Ovary (tissue), 3 donors: ENCODE measurements around the gene CFAP300.

Experiments used
- POLR2A ChIP-seq: fragments of 450-650 bp; IDR thresholded peaks from one replicate; pipeline ENCODE4 v1.6.1; 2017; ENCODE audit warnings: antibody characterized with exemption, mild to moderate bottlenecking, moderate library complexity
- TF ChIP-seq, protein P1 (sequence below), 3 donors: fragments of 450-650 bp in 2 of 3; fragments of 200-600 bp in 1 of 3; IDR thresholded peaks; one replicate each; pipeline versions ENCODE4 v1.5.1 to v1.8.0; 2016 to 2022; ENCODE audit warnings: antibody characterized with exemption in 3 of 3, mild to moderate bottlenecking in 1 of 3
- donor health status: DM: no; HTN: no; CAD: no.

DNA sequence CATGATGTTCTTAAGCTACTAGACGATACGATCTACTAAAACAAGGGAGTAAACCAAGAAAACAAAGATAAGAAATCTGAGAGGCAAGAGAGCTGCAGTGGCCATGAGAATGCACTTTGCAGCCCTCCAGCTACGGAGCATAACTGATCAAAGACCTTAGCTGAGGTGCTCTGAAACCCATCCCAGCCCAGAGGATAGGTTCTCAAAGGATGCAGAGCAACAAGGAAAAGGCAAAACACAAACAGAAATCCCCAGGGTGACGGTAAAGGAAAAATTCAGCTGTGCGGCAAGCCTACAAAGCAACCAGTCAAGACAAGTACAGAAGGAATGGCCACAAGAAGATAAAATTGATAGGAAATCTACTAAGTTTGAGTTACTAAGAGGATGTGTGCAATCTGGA, 32.5 kb upstream of the CFAP300 start:
- TF ChIP-seq, protein P1, sequence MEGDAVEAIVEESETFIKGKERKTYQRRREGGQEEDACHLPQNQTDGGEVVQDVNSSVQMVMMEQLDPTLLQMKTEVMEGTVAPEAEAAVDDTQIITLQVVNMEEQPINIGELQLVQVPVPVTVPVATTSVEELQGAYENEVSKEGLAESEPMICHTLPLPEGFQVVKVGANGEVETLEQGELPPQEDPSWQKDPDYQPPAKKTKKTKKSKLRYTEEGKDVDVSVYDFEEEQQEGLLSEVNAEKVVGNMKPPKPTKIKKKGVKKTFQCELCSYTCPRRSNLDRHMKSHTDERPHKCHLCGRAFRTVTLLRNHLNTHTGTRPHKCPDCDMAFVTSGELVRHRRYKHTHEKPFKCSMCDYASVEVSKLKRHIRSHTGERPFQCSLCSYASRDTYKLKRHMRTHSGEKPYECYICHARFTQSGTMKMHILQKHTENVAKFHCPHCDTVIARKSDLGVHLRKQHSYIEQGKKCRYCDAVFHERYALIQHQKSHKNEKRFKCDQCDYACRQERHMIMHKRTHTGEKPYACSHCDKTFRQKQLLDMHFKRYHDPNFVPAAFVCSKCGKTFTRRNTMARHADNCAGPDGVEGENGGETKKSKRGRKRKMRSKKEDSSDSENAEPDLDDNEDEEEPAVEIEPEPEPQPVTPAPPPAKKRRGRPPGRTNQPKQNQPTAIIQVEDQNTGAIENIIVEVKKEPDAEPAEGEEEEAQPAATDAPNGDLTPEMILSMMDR (IDR thresholded peaks at IDR 0.05) = no peak
- no peak for TF ChIP-seq POLR2A
